Measurements from ENCODE around the gene AIFM3. TPM values are rescaled to one million over a fixed set of nuclear protein-coding genes. Genes with fewer than 3 reads are reported as not detected.

Gene AIFM3
- total and polyA plus RNA-seq, 4 donors = 0.38 to 1.1 (median 0.63) TPM

DNA sequence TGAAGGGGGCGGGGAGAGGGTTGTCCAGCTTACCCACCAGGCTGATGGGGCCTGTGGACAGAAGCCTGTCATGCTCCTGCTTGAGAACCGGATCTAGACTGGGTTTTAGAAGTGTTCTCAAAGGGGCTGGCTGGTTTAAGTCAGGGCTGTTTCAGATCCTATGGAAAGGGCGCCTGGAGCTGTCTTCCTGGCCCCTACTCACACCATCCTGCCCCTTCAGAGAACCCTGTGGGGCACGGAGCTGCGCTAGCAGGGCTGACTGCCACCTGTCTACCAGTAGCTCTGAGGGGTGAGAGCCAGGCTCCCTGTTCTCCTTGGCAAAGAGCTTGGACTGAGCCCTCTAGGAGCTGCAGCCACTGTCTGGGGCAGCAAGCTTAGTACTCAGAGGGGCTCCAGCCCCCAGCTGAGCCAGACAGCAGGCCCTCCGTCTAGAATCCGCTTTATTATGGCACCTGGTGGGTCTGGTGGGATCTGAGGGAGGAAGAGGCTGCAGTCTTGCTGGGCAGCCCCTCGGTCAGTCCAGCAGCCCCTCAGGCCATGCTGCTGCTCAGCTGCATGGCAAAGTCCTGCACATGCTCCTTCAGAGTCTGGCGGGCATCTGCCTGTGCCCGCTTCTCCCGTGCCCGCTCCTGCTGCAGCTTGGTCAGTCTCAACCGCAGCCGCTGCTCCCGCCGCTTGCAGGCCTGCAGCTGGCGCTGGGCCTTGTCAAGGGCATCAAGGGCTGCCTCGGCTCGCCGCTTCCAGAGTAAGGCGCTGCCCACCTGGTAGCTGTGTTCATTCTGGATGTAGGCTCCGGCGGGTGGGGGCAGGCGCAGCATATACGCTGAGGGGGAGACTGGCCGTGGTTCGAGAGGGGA is 32.5 kb downstream of the AIFM3 start:
- H3K9me3 ChIP-seq (ENCODE audit: control insufficient read depth in 4 of 4, low read length in 3 of 4) = no peaks in the 10 kb centered on the region
- no peak for DNase-seq (ENCODE audit: low spot score)
- H3K4me1 ChIP-seq (ENCODE audit: control insufficient read depth in 4 of 4, insufficient read depth in 4 of 4, low read length in 3 of 4) = peaks cover 12 to 30% (median 23%) of the 10 kb centered on the region in 4 donors
- TF ChIP-seq RXRA (IDR thresholded peaks at IDR 0.05) = no peak
- TF ChIP-seq FOXA1 (IDR thresholded peaks at IDR 0.05) = no peak
- TF ChIP-seq JUND (IDR thresholded peaks at IDR 0.05) = no peak
- TF ChIP-seq, protein P1, sequence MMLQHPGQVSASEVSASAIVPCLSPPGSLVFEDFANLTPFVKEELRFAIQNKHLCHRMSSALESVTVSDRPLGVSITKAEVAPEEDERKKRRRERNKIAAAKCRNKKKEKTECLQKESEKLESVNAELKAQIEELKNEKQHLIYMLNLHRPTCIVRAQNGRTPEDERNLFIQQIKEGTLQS (IDR thresholded peaks at IDR 0.05) = no peak
- no peak for TF ChIP-seq YY1 (IDR thresholded peaks at IDR 0.05)
- TF ChIP-seq NR2F2 (IDR thresholded peaks at IDR 0.05) = no peak
- no peak for TF ChIP-seq EGR1 (IDR thresholded peaks at IDR 0.05; ENCODE audit: low read depth in 2 of 2)
- no peak for TF ChIP-seq TAF1 (conservative IDR thresholded peaks at IDR 0.05)
- TF ChIP-seq SP1 (IDR thresholded peaks at IDR 0.05) = no peak
- TF ChIP-seq FOXA2 (IDR thresholded peaks at IDR 0.05) = no peak
- no peak for TF ChIP-seq HNF4G (IDR thresholded peaks at IDR 0.05)
- TF ChIP-seq, protein P2, sequence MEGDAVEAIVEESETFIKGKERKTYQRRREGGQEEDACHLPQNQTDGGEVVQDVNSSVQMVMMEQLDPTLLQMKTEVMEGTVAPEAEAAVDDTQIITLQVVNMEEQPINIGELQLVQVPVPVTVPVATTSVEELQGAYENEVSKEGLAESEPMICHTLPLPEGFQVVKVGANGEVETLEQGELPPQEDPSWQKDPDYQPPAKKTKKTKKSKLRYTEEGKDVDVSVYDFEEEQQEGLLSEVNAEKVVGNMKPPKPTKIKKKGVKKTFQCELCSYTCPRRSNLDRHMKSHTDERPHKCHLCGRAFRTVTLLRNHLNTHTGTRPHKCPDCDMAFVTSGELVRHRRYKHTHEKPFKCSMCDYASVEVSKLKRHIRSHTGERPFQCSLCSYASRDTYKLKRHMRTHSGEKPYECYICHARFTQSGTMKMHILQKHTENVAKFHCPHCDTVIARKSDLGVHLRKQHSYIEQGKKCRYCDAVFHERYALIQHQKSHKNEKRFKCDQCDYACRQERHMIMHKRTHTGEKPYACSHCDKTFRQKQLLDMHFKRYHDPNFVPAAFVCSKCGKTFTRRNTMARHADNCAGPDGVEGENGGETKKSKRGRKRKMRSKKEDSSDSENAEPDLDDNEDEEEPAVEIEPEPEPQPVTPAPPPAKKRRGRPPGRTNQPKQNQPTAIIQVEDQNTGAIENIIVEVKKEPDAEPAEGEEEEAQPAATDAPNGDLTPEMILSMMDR (IDR thresholded peaks at IDR 0.05; ENCODE audit: low read depth, low read length, missing input control) = no peak
- no peak for TF ChIP-seq GABPA (IDR thresholded peaks at IDR 0.05 in 1 of 2, conservative IDR thresholded peaks at IDR 0.05 in 1 of 2)
- no peak for TF ChIP-seq RAD21 (IDR thresholded peaks at IDR 0.05)
- TF ChIP-seq, protein P3, sequence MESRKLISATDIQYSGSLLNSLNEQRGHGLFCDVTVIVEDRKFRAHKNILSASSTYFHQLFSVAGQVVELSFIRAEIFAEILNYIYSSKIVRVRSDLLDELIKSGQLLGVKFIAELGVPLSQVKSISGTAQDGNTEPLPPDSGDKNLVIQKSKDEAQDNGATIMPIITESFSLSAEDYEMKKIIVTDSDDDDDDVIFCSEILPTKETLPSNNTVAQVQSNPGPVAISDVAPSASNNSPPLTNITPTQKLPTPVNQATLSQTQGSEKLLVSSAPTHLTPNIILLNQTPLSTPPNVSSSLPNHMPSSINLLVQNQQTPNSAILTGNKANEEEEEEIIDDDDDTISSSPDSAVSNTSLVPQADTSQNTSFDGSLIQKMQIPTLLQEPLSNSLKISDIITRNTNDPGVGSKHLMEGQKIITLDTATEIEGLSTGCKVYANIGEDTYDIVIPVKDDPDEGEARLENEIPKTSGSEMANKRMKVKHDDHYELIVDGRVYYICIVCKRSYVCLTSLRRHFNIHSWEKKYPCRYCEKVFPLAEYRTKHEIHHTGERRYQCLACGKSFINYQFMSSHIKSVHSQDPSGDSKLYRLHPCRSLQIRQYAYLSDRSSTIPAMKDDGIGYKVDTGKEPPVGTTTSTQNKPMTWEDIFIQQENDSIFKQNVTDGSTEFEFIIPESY (IDR thresholded peaks at IDR 0.05) = no peak
- TF ChIP-seq, protein P4, sequence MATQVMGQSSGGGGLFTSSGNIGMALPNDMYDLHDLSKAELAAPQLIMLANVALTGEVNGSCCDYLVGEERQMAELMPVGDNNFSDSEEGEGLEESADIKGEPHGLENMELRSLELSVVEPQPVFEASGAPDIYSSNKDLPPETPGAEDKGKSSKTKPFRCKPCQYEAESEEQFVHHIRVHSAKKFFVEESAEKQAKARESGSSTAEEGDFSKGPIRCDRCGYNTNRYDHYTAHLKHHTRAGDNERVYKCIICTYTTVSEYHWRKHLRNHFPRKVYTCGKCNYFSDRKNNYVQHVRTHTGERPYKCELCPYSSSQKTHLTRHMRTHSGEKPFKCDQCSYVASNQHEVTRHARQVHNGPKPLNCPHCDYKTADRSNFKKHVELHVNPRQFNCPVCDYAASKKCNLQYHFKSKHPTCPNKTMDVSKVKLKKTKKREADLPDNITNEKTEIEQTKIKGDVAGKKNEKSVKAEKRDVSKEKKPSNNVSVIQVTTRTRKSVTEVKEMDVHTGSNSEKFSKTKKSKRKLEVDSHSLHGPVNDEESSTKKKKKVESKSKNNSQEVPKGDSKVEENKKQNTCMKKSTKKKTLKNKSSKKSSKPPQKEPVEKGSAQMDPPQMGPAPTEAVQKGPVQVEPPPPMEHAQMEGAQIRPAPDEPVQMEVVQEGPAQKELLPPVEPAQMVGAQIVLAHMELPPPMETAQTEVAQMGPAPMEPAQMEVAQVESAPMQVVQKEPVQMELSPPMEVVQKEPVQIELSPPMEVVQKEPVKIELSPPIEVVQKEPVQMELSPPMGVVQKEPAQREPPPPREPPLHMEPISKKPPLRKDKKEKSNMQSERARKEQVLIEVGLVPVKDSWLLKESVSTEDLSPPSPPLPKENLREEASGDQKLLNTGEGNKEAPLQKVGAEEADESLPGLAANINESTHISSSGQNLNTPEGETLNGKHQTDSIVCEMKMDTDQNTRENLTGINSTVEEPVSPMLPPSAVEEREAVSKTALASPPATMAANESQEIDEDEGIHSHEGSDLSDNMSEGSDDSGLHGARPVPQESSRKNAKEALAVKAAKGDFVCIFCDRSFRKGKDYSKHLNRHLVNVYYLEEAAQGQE (IDR thresholded peaks at IDR 0.05) = no peak
- no peak for TF ChIP-seq HNF4A (conservative IDR thresholded peaks at IDR 0.05)
- TF ChIP-seq, protein P5, sequence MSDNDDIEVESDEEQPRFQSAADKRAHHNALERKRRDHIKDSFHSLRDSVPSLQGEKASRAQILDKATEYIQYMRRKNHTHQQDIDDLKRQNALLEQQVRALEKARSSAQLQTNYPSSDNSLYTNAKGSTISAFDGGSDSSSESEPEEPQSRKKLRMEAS (IDR thresholded peaks at IDR 0.05) = no peak
- no peak overlapping the region for H3K4me3 ChIP-seq (ENCODE audit: low read depth in 1 of 3, low read length in 3 of 3)
- H3K27ac ChIP-seq (ENCODE audit: low read depth in 1 of 2, low read length in 2 of 2) = no peak overlapping the region
- peaks cover 0 to 35% (median 2%) of the 10 kb centered on the region in 4 donors for H3K36me3 ChIP-seq (ENCODE audit: control insufficient read depth in 4 of 4, insufficient read depth in 3 of 4, low read depth in 1 of 4, low read length in 3 of 4)
- 95% methylated on average over 27 of the region's 27 CpGs for WGBS
- no peak overlapping the region for H3K9ac ChIP-seq (ENCODE audit: low read depth in 1 of 2, low read length in 2 of 2)
- H3K27me3 ChIP-seq (ENCODE audit: control insufficient read depth in 4 of 4, insufficient read depth in 4 of 4, low read length in 3 of 4) = no peaks in the 10 kb centered on the region

Measured in liver (tissue), 9 donors.